PC-9 (cell line): ENCODE measurements around the gene KCNH6.

Experiments used
- CTCF ChIP-seq: fragments of 200-600 bp; sonication (generic); conservative IDR thresholded peaks from 2 replicates; pipeline ENCODE4 v1.6.1; 2017; ENCODE audit warnings: mixed run types, antibody characterized with exemption, mild to moderate bottlenecking, moderate library complexity
- EZH2 ChIP-seq: fragments of 200-600 bp; sonication (generic); IDR thresholded peaks from 2 replicates; pipeline ENCODE4 v1.8.0; 2017; ENCODE audit warnings: antibody characterized with exemption, low read depth

- no peak for TF ChIP-seq EZH2
- no peak for TF ChIP-seq CTCF
Observed at GRCh38 chr17:63516910-63517824, 6.0 kb upstream of the KCNH6 start.
